Measurements from ENCODE around the gene RNF215.
"Not testable (repeated sequence)": the region's sequence is repeated elsewhere in the genome, so short reads cannot be mapped to it uniquely, and the experiment has no call there.

RNF215 gene

GRCh38 chr22:30357650-30358215, 29.5 kb downstream of the RNF215 start:
- DNase-seq = no peak

DNA sequence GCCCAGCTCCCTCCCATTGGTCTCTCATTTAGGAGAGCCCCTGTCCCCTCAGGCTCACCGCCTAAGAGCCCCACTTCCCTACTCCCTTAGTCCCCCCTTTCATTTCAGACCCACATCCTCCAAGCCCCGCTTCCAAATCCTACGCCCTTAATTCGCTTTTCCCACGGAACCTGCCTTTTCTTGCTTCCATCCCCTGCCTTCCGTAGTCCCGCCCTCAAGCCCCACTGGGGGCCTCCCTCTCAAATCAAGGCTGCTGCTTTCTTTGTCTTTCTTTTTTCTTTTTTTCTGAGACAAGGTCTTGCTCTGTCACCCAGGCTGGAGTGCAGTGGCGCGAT, 30.0 kb downstream of the RNF215 start:
- DNase-seq = no peak

DNA sequence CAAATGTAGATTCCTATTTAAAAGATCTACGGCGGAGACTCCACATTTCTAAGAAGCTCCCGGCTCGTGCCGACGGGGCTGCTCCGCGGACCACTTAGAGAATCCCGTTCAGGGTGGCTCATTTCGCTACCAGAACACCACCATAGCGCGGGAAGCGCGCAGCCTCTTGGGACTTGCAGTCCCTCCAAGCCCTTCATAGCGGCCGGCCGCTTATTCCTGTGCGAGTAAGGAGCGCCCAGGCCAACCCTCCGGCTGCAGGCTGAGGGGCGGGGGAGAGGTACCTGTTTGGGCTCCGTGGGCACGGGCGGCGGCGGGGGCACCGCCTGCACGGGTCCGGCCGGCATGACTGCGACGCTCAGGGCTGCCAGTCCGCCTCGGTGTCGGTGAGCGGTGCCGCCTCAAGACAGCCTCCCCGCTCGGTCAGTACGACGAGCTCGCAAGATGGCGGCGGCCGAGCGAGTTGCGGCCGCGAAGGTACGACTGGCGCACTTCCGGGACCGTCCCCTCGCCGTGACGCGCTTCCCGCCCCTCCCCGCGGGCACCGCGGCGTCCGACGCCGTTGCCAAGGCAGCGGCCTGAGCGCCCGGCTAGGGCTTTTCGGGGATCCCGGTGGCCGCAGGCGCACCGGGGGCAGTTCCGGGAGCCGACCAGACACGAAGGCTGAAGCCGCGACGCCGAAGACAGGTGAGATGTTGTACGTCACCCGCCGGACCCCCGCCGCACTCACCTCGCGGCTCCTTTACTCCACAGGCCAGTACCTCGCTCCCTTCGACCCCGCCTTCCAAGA, 30.6 kb downstream of the RNF215 start, which contains the start of the genes CCDC157 and SF3A1:
Gene CCDC157, plus strand, starts transcription at position 559 of the 787 bp plus-strand sequence. CDS start 8,994 bp downstream, outside the sequence.
Gene SF3A1, minus strand, starts transcription at position 446 of the 787 bp plus-strand sequence. Its CDS starts 102 bp downstream, at position 344.
- peak; percentile 87 for DNase-seq

DNA sequence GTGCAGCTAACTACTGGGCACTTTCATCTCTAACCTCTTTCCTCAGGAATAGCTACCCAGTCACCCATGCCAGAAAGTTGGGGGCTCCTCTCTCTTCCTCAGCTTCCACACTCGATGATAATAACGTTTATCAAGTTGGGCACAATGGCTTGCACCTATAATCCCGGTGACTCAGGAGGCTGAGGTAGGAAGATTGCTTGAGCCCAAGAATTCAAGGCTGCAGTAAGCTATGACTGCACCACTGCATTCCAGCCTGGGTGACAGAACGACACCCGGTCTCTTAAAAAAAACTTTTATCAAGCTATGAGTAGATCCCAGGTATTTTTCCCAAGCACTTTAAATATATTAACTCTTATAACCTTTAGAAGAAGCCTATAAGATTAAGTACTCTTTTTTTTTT, 32.6 kb downstream of the RNF215 start:
- DNase-seq = no peak

DNA sequence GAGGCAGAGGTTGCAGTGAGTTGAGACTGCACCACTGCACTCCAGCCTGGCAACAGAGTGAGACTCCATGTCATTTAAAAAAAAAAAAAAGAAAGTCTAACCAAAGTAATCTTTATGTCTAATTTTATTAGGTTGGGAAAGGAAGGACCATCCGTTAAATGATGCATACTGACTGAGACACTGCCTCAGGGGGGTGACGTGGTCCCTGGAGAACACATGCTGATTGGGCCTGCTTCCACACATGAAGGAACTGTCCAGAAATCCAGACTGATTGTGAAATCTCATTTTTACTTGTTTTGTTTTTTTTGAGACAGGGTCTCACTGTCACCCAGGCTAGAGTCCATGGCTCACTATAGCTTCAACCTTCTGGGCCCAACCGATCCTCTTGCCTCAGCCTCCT, 36.0 kb downstream of the RNF215 start:
- no peak for DNase-seq

- DNase-seq = no peak
Measured at GRCh38 chr22:30348809-30349208, 38.4 kb downstream of the RNF215 start.

DNA sequence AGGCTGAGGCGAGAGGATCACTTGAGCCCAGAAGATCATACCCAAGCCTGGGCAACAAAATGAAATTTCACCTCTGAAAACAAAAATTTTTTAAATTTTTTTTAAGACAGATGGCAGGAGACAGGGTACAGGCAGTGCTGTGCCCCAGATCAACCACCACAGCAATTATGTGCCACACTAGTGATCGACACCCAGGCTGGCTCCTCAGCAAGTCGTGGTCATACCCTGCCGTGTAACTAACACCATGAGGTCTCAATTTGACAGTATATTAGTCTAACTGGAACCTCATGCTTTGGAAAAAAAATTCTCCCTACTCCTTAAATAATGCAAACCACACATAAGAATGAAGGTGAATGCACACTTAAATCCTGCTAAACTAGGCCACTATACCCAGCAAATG, 38.8 kb downstream of the RNF215 start:
- no peak for DNase-seq

DNA sequence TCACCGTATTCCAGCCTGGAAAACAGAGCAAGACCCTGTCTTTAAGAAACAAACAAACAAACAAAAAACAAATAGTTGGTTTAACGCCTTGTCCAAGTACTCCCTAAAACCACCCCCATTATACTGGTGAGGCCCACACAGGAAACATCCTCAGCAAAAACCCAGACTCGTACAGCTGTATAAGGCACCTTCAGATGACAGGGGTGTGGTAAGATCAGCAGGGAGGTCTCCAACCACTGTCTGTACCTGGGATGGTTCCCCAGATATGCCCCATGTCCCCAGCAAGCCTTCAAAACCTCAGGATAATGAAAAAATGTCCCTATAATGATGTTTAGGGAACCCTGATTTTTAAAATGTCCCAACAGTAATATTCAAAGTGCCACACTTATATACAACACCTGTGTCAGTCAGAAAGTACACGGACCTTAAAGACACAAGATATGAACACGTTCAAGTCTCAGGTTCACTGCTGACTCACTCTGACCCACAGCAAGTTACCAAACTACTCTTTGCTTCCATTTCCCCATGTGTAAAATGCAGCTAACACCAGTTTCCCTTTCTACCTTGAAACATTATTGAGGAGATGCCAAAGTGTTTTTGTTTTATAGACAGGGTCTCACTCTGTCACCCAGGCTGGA, 39.8 kb downstream of the RNF215 start:
- no peak for DNase-seq

DNA sequence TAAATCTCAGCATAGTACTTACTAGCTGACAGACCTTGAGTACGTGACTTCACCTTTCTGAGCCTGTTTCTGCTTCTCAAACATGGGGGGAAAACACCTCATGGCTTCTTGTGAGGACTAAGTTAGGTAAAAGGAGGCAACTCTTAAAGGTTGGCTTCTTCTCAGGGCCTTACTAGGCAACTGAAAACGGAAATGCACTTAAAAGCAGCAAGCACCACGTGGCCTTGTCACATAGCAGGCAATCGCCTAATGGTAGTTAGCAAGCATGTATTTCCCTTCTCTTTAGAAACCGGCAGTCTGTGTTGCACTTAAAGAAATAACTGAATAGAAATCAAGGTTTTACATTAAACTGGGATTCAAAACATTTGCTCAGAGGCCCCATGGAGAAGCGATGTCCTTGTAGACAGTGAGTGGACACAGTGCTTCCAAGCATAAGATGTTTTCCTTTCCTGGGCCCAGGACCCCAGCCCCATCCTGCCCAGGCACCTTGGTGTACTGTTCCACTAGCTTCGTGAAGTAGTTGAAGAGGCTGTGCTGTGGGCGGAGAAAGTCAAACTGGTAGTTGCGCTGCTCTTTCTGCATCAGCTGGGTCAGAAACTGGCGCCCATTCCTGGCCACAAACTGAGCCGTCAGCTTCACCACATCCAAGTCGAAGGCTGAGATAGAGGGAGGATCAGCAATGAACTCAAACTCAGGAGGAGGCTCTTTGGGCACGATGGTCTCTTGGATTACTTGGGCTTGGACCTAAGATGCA, 42.6 kb downstream of the RNF215 start:
- DNase-seq = peak; percentile 28

- DNase-seq = no peak
Measured at GRCh38 chr22:30340911-30341685, 46.1 kb downstream of the RNF215 start.

- DNase-seq = no peak
Measured at GRCh38 chr22:30338802-30339201, 48.4 kb downstream of the RNF215 start.

DNA sequence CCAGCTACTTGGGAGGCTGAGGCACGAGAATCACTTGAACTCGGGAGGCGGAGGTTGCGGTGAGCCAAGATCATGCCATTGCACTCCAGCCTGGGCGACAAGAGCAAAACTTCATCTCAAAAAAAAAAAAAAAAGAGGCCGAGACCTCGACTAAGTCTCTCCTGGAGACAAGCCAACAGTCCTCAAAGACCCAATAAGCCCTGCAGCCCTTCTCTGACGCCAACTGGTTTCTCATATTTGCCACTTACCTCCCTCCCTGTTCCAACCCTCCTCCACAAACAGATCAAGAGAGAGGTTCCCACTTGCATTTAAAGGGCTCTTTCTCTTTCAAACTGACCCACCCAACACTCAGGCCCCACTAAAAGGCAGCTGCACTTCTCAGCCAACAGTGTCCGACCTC, 48.9 kb downstream of the RNF215 start:
- not testable (repeated sequence) for DNase-seq

- no peak for DNase-seq
Measured at GRCh38 chr22:30337461-30337778, 49.8 kb downstream of the RNF215 start.

GRCh38 chr22:30336752-30337460, 50.3 kb downstream of the RNF215 start:
- DNase-seq = no peak

- no peak for DNase-seq
Measured at GRCh38 chr22:30335236-30335635, 52.0 kb downstream of the RNF215 start.

DNA sequence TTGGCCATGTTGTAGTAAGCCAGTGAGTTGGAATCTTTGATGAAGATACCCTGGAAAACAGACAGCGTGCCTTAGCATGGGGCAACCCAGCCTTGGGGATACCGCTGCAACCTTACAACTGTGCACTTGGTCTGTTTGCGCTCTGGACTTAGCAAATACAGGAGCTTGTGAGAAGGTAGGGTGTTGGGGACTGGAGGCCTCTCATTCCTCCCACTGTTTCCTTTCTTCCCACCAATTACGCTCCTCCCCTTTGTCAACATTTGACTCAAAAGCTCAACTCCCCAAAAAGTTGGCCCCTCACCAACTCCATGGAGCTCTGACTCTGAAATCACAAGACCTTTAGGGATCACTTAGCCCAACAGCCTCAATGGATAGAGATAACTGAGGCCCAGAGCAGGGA, 52.6 kb downstream of the RNF215 start:
- DNase-seq = no peak

DNA sequence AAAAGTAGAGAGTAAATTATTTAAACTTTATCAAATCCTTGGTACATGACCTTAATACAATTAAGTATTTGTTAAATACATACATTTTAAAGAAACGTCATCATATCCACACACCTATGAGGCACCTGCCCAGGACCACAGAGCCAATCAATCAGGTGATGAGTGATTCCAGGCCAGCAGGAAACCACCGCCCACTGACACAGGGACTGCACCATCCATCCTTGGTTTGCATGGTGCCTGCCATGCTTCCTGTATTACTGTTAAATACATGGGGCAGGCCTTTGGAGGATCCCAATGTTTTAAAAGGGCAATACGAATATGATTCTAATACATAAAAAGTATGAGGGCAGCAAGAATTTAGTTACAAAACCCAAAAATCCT, 53.5 kb downstream of the RNF215 start:
- no peak for DNase-seq

GRCh38 chr22:30332994-30333706, 54.1 kb downstream of the RNF215 start:
- no peak for DNase-seq

GRCh38 chr22:30332551-30332950, 54.7 kb downstream of the RNF215 start:
- no peak for DNase-seq

Data from CD4-positive, alpha-beta T cell treated with Interleukin-21 for 1 hour (primary cell).